ENCODE measurements around the gene MOCOS. TPM values are rescaled to one million over a fixed set of nuclear protein-coding genes. Genes with fewer than 3 reads are reported as not detected.

MOCOS gene
- total and polyA plus RNA-seq, 4 donors, result 0.90 to 4.4 (median 2.7) TPM

- ATAC-seq (ENCODE audit: low FRiP score), result no peak
- H3K27ac ChIP-seq (ENCODE audit: low read depth in 1 of 2, low read length in 2 of 2), result no peak overlapping the region
Observed at GRCh38 chr18:36314754-36315153, 127.5 kb downstream of the MOCOS start.

GRCh38 chr18:36315736-36316135 lies 128.4 kb downstream of the MOCOS start:
- no peak for DNase-seq
- H3K27ac ChIP-seq (ENCODE audit: low read depth in 1 of 2, low read length in 2 of 2), result no peak overlapping the region
- WGBS, 2 donors, result 80 to 82% methylated on average over 10 of the region's 10 CpGs
- intact Hi-C loops (cut with DNase I), result no loop called here
- no peaks in the 10 kb centered on the region for H3K36me3 ChIP-seq (ENCODE audit: control insufficient read depth in 1 of 2, insufficient read depth in 2 of 2, low read length in 1 of 2)
- no peak for ATAC-seq (ENCODE audit: low FRiP score)
- H3K27me3 ChIP-seq (ENCODE audit: control insufficient read depth in 1 of 2, insufficient read depth in 2 of 2, low read length in 1 of 2), result no peaks in the 10 kb centered on the region
- H3K4me1 ChIP-seq (ENCODE audit: control insufficient read depth in 1 of 2, insufficient read depth in 2 of 2, low read length in 2 of 2), result no peaks in the 10 kb centered on the region
- no peaks in the 10 kb centered on the region for H3K9me3 ChIP-seq (ENCODE audit: control insufficient read depth, low read length)
- no peak overlapping the region for H3K4me3 ChIP-seq (ENCODE audit: low read length in 2 of 2)

More at GRCh38 chr18:36314754-36315153, 127.5 kb downstream of the MOCOS start:
- Histone ChIP-seq H3K9me3 (ENCODE audit: control insufficient read depth, low read length) (no peaks in the 10 kb centered on the region), H3K4me1 (ENCODE audit: control insufficient read depth in 1 of 2, insufficient read depth in 2 of 2, low read length in 2 of 2) (no peaks in the 10 kb centered on the region), H3K4me3 (ENCODE audit: low read length in 2 of 2) (no peak overlapping the region), H3K36me3 (ENCODE audit: control insufficient read depth in 1 of 2, insufficient read depth in 2 of 2, low read length in 1 of 2) (no peaks in the 10 kb centered on the region), H3K27me3 (ENCODE audit: control insufficient read depth in 1 of 2, insufficient read depth in 2 of 2, low read length in 1 of 2) (no peaks in the 10 kb centered on the region)
- intact Hi-C loops (cut with DNase I), result no loop called here
- 24 to 29% methylated on average over 4 of the region's 4 CpGs for WGBS, 2 donors
- no peak for DNase-seq

- no peak overlapping the region for H3K4me3 ChIP-seq (ENCODE audit: low read length in 2 of 2)
- ATAC-seq (ENCODE audit: low FRiP score) (no peak), DNase-seq (no peak)
- no peaks in the 10 kb centered on the region for H3K36me3 ChIP-seq (ENCODE audit: control insufficient read depth in 1 of 2, insufficient read depth in 2 of 2, low read length in 1 of 2)
- H3K27me3 ChIP-seq (ENCODE audit: control insufficient read depth in 1 of 2, insufficient read depth in 2 of 2, low read length in 1 of 2), result no peaks in the 10 kb centered on the region
- H3K9me3 ChIP-seq (ENCODE audit: control insufficient read depth, low read length), result no peaks in the 10 kb centered on the region
- H3K27ac ChIP-seq (ENCODE audit: low read depth in 1 of 2, low read length in 2 of 2), result no peak overlapping the region
- H3K4me1 ChIP-seq (ENCODE audit: control insufficient read depth in 1 of 2, insufficient read depth in 2 of 2, low read length in 2 of 2), result no peaks in the 10 kb centered on the region
- intact Hi-C loops (cut with DNase I), result no loop called here
- WGBS, 2 donors, result 98 to 99% methylated on average over 2 of the region's 2 CpGs
Observed at GRCh38 chr18:36316246-36316645, 128.9 kb downstream of the MOCOS start.

Other genes with a start within 250 kb of the MOCOS start
- gene RPRD1A, start 119.9 kb upstream of the MOCOS start, total RNA-seq, result 10 to 100 TPM; 45.1 to 49.5 TPM
- gene RPRD1A, start 119.9 kb upstream of the MOCOS start, polyA plus RNA-seq, result 10 to 100 TPM; 29.8 to 30.2 TPM
- 10 to 100 TPM; 29.6 to 39.4 TPM for gene SLC39A6, start 58.2 kb upstream of the MOCOS start, total RNA-seq
- gene SLC39A6, start 58.2 kb upstream of the MOCOS start, polyA plus RNA-seq, result 10 to 100 TPM; 21.6 to 27.2 TPM
- 10 to 100 TPM; 62.6 to 84.3 TPM for gene ELP2, start 57.6 kb upstream of the MOCOS start, total RNA-seq
- 10 to 100 TPM; 38.1 to 99.3 TPM for gene ELP2, start 57.6 kb upstream of the MOCOS start, polyA plus RNA-seq
- gene FHOD3, start 110.2 kb downstream of the MOCOS start, total RNA-seq, result 10 to 100 TPM; 31.2 to 42.0 TPM
- 1 to 10 TPM; 6.2 to 9.6 TPM for gene FHOD3, start 110.2 kb downstream of the MOCOS start, polyA plus RNA-seq

Data from aorta (tissue), 5 donors.